ENCODE results near the gene SLIT1.

DNA sequence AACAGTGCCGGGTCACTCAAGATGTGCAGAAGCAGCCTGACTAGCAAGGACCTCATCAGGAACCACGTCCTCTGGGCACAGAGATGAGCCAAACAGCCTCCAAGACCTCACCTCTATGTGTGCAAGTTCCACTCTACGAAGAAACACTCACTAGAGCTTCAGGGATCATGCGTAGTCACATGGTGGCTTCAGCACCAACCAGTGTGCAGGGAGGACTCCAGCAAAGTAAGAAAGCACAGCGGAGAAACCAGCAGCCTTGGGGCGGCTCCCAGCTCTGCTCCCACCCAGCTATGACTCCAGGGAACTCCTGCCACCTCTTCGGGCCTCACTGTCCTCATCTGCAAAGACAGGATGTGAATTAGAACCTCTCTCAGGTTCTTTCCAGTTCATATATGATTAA, 58.2 kb downstream of the SLIT1 start:
- TF ChIP-seq, protein P1, sequence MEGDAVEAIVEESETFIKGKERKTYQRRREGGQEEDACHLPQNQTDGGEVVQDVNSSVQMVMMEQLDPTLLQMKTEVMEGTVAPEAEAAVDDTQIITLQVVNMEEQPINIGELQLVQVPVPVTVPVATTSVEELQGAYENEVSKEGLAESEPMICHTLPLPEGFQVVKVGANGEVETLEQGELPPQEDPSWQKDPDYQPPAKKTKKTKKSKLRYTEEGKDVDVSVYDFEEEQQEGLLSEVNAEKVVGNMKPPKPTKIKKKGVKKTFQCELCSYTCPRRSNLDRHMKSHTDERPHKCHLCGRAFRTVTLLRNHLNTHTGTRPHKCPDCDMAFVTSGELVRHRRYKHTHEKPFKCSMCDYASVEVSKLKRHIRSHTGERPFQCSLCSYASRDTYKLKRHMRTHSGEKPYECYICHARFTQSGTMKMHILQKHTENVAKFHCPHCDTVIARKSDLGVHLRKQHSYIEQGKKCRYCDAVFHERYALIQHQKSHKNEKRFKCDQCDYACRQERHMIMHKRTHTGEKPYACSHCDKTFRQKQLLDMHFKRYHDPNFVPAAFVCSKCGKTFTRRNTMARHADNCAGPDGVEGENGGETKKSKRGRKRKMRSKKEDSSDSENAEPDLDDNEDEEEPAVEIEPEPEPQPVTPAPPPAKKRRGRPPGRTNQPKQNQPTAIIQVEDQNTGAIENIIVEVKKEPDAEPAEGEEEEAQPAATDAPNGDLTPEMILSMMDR (IDR thresholded peaks at IDR 0.05) = no peak
- no peak for TF ChIP-seq POLR2A (IDR thresholded peaks at IDR 0.05)

Data from uterus (tissue), 2 donors.